ENCODE data around the gene ZNF681. TPM values are rescaled to one million over a fixed set of nuclear protein-coding genes. Genes with fewer than 3 reads are reported as not detected.
"Not testable (repeated sequence)": the region's sequence is repeated elsewhere in the genome, so short reads cannot be mapped to it uniquely, and the experiment has no call there.

ZNF681 gene
- total RNA-seq, 1 donor from 2014 or later: 2.4 TPM

DNA sequence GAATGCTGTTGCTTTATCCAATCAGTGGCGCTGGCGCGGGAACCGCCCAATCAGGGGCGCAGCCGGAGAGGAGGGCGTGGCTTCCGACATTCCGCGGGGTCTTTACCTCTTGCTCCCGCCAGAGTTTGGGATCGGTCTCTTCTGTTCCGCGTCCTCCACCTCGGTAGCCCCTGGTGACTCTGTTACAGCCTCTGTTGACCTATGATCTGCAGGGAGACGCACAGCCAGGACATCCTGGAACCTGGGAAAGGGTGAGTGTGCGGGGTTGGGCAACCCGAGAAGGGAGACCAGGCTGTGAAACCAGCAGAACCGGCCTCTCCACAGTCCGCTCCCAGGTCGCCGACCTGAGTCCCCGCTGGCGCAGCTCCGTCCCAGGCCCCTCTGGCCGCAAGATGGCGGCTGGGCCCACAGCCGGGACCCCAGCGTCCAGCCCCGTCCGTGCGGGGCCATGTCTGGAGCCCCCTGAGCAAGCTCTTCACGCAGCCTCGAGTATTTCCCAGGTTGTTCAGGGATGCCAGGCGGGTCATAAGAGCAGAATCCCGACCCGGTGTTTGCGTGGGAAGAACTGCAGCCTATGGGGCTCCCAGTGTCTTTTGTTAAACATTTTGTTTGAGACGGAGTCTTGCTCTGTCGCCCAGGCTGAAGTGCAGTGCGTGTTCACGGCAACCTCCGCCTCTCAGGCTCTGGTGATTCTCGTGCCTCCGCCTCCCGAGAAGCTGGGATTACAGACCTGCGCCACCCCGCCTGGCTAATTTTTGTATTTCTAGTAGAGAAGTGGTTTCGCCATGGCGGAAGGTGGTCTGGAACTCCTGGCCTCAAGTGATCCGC lies 4.4 kb upstream of the ZNF681 start:
- no peaks in the 10 kb centered on the region for H3K9me3 Mint-ChIP-seq (ENCODE audit: unreplicated experiment)
- peaks cover 21% of the 10 kb centered on the region for H3K4me1 Mint-ChIP-seq (ENCODE audit: unreplicated experiment)
- peak overlapping the region; percentile 90 for H3K4me3 Mint-ChIP-seq (ENCODE audit: unreplicated experiment)
- peak; percentile 94 for DNase-seq (ENCODE audit: extremely low spot score, unreplicated experiment)
- H3K27me3 Mint-ChIP-seq (ENCODE audit: unreplicated experiment): no peaks in the 10 kb centered on the region
- H3K27ac Mint-ChIP-seq (ENCODE audit: unreplicated experiment): peak overlapping the region; percentile 83
- H3K36me3 Mint-ChIP-seq (ENCODE audit: unreplicated experiment): peaks cover 5% of the 10 kb centered on the region
- no peak for TF ChIP-seq CTCF (IDR thresholded peaks at IDR 0.05)

DNA sequence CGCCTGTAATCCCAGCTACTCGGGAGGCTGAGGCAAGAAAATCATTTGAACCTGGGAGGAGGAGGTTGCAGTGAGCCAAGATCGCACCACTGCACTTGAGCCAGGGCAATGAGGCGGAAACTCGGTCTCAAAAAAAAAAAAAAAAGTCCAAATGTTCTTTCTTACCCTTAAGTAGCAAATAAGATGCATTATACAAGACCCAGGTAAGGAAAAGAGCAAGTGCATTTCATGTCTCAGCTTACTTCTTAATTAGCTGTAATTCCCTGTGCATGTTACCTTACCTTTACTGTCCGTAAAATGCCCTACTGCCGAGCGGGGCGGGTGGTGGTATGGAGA lies 3.8 kb upstream of the ZNF681 start:
- no peak for TF ChIP-seq CTCF (IDR thresholded peaks at IDR 0.05)
- H3K27me3 Mint-ChIP-seq (ENCODE audit: unreplicated experiment): no peaks in the 10 kb centered on the region
- H3K36me3 Mint-ChIP-seq (ENCODE audit: unreplicated experiment): peaks cover 5% of the 10 kb centered on the region
- H3K4me1 Mint-ChIP-seq (ENCODE audit: unreplicated experiment): peaks cover 26% of the 10 kb centered on the region
- peak overlapping the region; percentile 90 for H3K4me3 Mint-ChIP-seq (ENCODE audit: unreplicated experiment)
- no peaks in the 10 kb centered on the region for H3K9me3 Mint-ChIP-seq (ENCODE audit: unreplicated experiment)
- peak overlapping the region; percentile 83 for H3K27ac Mint-ChIP-seq (ENCODE audit: unreplicated experiment)
- no peak for DNase-seq (ENCODE audit: extremely low spot score, unreplicated experiment)

DNA sequence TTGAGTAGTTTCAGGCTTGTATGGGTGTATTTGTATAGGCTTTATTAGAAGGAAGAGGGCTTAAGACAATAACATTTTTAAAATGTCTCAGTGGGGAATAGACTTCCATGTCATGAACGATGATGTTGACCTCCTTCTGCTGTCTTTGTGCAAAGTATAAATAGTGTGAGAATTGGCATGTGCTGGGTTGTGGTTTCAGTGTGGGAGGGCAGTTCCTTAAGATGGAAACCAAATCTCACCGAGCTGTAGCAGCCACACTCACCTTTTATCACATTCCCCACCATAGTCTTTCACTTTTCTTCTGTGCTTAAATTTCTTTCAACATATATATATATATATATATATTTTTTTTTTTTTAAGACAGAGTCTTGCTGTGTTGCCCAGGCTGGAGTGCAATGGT lies 1.6 kb upstream of the ZNF681 start:
- not testable (repeated sequence) for H3K36me3 Mint-ChIP-seq (ENCODE audit: unreplicated experiment); DNase-seq (ENCODE audit: extremely low spot score, unreplicated experiment); H3K4me3 Mint-ChIP-seq (ENCODE audit: unreplicated experiment); H3K27me3 Mint-ChIP-seq (ENCODE audit: unreplicated experiment); H3K9me3 Mint-ChIP-seq (ENCODE audit: unreplicated experiment); H3K27ac Mint-ChIP-seq (ENCODE audit: unreplicated experiment)
- peaks cover 27% of the 10 kb centered on the region for H3K4me1 Mint-ChIP-seq (ENCODE audit: unreplicated experiment)

- H3K4me1 Mint-ChIP-seq (ENCODE audit: unreplicated experiment); H3K27ac Mint-ChIP-seq (ENCODE audit: unreplicated experiment); DNase-seq (ENCODE audit: extremely low spot score, unreplicated experiment); H3K27me3 Mint-ChIP-seq (ENCODE audit: unreplicated experiment); H3K4me3 Mint-ChIP-seq (ENCODE audit: unreplicated experiment): not testable (repeated sequence)
- Mint-ChIP-seq H3K36me3 (ENCODE audit: unreplicated experiment) (peaks cover 51% of the 10 kb centered on the region), H3K9me3 (ENCODE audit: unreplicated experiment) (peaks cover 30% of the 10 kb centered on the region)
Observed at GRCh38 chr19:23743633-23744232, 15.0 kb downstream of the ZNF681 start.

GRCh38 chr19:23730729-23731465 lies 27.8 kb downstream of the ZNF681 start:
- not testable (repeated sequence) for H3K27ac Mint-ChIP-seq (ENCODE audit: unreplicated experiment); H3K36me3 Mint-ChIP-seq (ENCODE audit: unreplicated experiment); DNase-seq (ENCODE audit: extremely low spot score, unreplicated experiment); H3K4me1 Mint-ChIP-seq (ENCODE audit: unreplicated experiment); H3K4me3 Mint-ChIP-seq (ENCODE audit: unreplicated experiment); H3K27me3 Mint-ChIP-seq (ENCODE audit: unreplicated experiment)
- peaks cover 21% of the 10 kb centered on the region for H3K9me3 Mint-ChIP-seq (ENCODE audit: unreplicated experiment)

DNA sequence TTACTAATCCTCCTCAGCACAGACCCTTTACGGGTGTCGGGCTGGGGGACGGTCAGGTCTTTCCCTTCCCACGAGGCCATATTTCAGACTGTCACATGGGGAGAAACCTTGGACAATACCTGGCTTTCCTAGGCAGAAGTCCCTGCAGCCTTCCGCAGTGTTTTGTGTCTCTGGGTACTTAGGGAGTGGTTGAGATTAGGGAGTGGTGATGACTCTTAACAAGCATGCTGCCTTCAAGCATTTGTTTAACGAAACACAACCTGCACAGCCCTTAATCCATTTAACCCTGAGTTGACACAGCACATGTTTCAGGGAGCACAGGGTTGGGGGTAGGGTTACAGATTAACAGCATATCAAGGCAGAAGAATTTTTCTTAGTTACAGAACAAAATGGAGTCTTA lies 34.5 kb downstream of the ZNF681 start:
- H3K4me3 Mint-ChIP-seq (ENCODE audit: unreplicated experiment); H3K27me3 Mint-ChIP-seq (ENCODE audit: unreplicated experiment); H3K4me1 Mint-ChIP-seq (ENCODE audit: unreplicated experiment); H3K36me3 Mint-ChIP-seq (ENCODE audit: unreplicated experiment); DNase-seq (ENCODE audit: extremely low spot score, unreplicated experiment); H3K27ac Mint-ChIP-seq (ENCODE audit: unreplicated experiment): not testable (repeated sequence)
- peaks cover 19% of the 10 kb centered on the region for H3K9me3 Mint-ChIP-seq (ENCODE audit: unreplicated experiment)

- Mint-ChIP-seq H3K27me3 (ENCODE audit: unreplicated experiment) (peaks cover 3% of the 10 kb centered on the region), H3K36me3 (ENCODE audit: unreplicated experiment) (no peaks in the 10 kb centered on the region), H3K4me1 (ENCODE audit: unreplicated experiment) (no peaks in the 10 kb centered on the region), H3K9me3 (ENCODE audit: unreplicated experiment) (peaks cover 15% of the 10 kb centered on the region), H3K27ac (ENCODE audit: unreplicated experiment) (no peak overlapping the region), H3K4me3 (ENCODE audit: unreplicated experiment) (no peak overlapping the region)
- no peak for TF ChIP-seq CTCF (IDR thresholded peaks at IDR 0.05)
- no peak for DNase-seq (ENCODE audit: extremely low spot score, unreplicated experiment)
Observed at GRCh38 chr19:23718802-23719201, 39.9 kb downstream of the ZNF681 start.

Measured in osteocyte (in vitro differentiated cells).